Adrenal gland (tissue), 12 donors: Measurements from ENCODE around the gene SOWAHC. TPM values are rescaled to one million over a fixed set of nuclear protein-coding genes. Genes with fewer than 3 reads are reported as not detected.

Source experiments
- DNase-seq, 7 donors: peaks; one replicate each; pipeline ENCODE4 v3.0.0-alpha.2; 2019 to 2020
- H3K27ac ChIP-seq, 5 donors: fragments of 200-600 bp; sonication (generic) in 4 of 5; 1 replicate in 3 of 5; 2 replicates in 2 of 5; pipeline versions ENCODE4 v1.5.1 to v1.8.0; 2016 to 2020; ENCODE audit warnings: mild to moderate bottlenecking in 1 of 5
- H3K27me3 ChIP-seq: fragments of 200-600 bp; 2 replicates; pipeline ENCODE4 v1.8.0; 2021
- H3K36me3 ChIP-seq, 2 donors: fragments of 200-600 bp; replicated peaks in 1 of 2; 1 replicate in 1 of 2; 2 replicates in 1 of 2; pipeline versions ENCODE4 v1.5.1 to v1.8.0; 2018 to 2022
- H3K4me1 ChIP-seq, 2 donors: fragments of 200-600 bp; replicated peaks in 1 of 2; 1 replicate in 1 of 2; 2 replicates in 1 of 2; pipeline versions ENCODE4 v1.5.1 to v1.8.0; 2018 to 2021
- H3K4me3 ChIP-seq, 4 donors: fragments of 200-600 bp; sonication (generic) in 3 of 4; one replicate each; pipeline ENCODE4 v1.5.1; 2016 to 2018
- H3K9me3 ChIP-seq, 3 donors: fragments of 200-600 bp; sonication (generic) in 1 of 3; replicated peaks in 1 of 3; 1 replicate in 2 of 3; 2 replicates in 1 of 3; pipeline versions ENCODE4 v1.5.1 to v1.8.0; 2016 to 2021
- CTCF ChIP-seq, 6 experiments: fragments of 450-650 bp in 4 of 6; fragments of 200-600 bp in 2 of 6; sonication (generic) in 1 of 6; IDR thresholded peaks; 1 replicate in 5 of 6; 2 replicates in 1 of 6; pipeline versions ENCODE4 v1.5.1 to v1.8.0; 2016 to 2021; ENCODE audit warnings: antibody characterized with exemption in 6 of 6, mild to moderate bottlenecking in 2 of 6, moderate library complexity in 1 of 6
- POLR2A ChIP-seq, 2 donors: fragments of 450-650 bp; IDR thresholded peaks; one replicate each; pipeline ENCODE4 v1.6.1; 2017; ENCODE audit warnings: antibody characterized with exemption in 2 of 2, mild to moderate bottlenecking in 2 of 2, moderate library complexity in 1 of 2
- WGBS, 4 donors: extraction: QIAGEN DNeasy Blood & Tissue Kit in 2 of 4; methylation state at CpG; one replicate each; pipeline versions ENCODE4 v1.1.5 to v1.1.7; 2013 to 2017; 5-methylcytosine and 5-hydroxymethylcytosine counted together
- intact Hi-C, 2 donors: fragments of 100-400 bp; cut with DNase I; formaldehyde crosslinking; loops; one replicate each; pipeline versions ENCODE4 v1.14.1 to v1.15.0; 2022 to 2023
- polyA plus RNA-seq, 3 donors: library from polyadenylated mRNA; stranded (reverse); fragments of 200-250 nt in 2 of 3; fragments of 350-450 nt in 1 of 3; fragmentation: Illumina TruSeq in 1 of 3; extraction: RNeasy Lipid Tissue Mini Kit (QIAGEN cat#74804) in 1 of 3; gene quantifications; one replicate each; pipeline ENCODE4 v1.2.3, GENCODE V29; 2013 to 2014
- total RNA-seq, 9 donors: library from RNA; depleted of rRNA in 4 of 9; stranded (reverse); fragments of >200 nt in 4 of 9; fragments of 120-200 nt in 1 of 9; fragmentation: NEBNext Ultra II Directional in 1 of 9; extraction: Animal tissue kit (Norgen Biotek cat#: 25700) in 1 of 9; gene quantifications; one replicate each; pipeline versions ENCODE4 v1.1.0 to v1.2.4, GENCODE V29; 2013 to 2023
- donor health status: healthy with polysubstance abuse.
- donor health status: Bipolar disorder and iron deficiency.
- donor health status: DM: yes; HTN: yes; CAD: no.
- donor health status: DM: no; HTN: no; CAD: no.
- donor health status: DM: no; HTN: no; CAD: no.
- donor health status: DM: yes; HTN: yes; CAD: no.

SOWAHC gene
- total and polyA plus RNA-seq, 12 donors: 2.2 to 15.5 (median 7.6) TPM

- Histone ChIP-seq H3K4me3 (no peak overlapping the region), H3K27me3 (no peaks in the 10 kb centered on the region), H3K4me1 (no peaks in the 10 kb centered on the region), H3K27ac (no peak overlapping the region), H3K36me3 (no peaks in the 10 kb centered on the region), H3K9me3 (no peaks in the 10 kb centered on the region)
- 85 to 94% (median 90%) methylated on average over 19 of the region's 19 CpGs for WGBS, 4 donors
- intact Hi-C loops: no loop called here
- TF ChIP-seq POLR2A (IDR thresholded peaks at IDR 0.05): no peak
- TF ChIP-seq CTCF (IDR thresholded peaks at IDR 0.05): no peak
- DNase-seq: no peak
Measured at GRCh38 chr2:109630441-109631430, 16.6 kb downstream of the SOWAHC start.

GRCh38 chr2:109631741-109632140, 17.6 kb downstream of the SOWAHC start:
- Histone ChIP-seq H3K4me1 (no peaks in the 10 kb centered on the region), H3K9me3 (no peaks in the 10 kb centered on the region), H3K4me3 (no peak overlapping the region), H3K27ac (no peak overlapping the region), H3K27me3 (no peaks in the 10 kb centered on the region), H3K36me3 (no peaks in the 10 kb centered on the region)
- DNase-seq: no peak
- no peak for TF ChIP-seq CTCF (IDR thresholded peaks at IDR 0.05)
- TF ChIP-seq POLR2A (IDR thresholded peaks at IDR 0.05): no peak
- intact Hi-C loops: no loop called here
- 54 to 69% (median 58%) methylated on average over 3 of the region's 3 CpGs for WGBS, 4 donors

GRCh38 chr2:109632158-109632789, 18.1 kb downstream of the SOWAHC start:
- 82 to 87% (median 85%) methylated on average over 13 to 14 of the region's 14 CpGs for WGBS, 4 donors
- no peaks in the 10 kb centered on the region for H3K9me3 ChIP-seq
- no peak for TF ChIP-seq POLR2A (IDR thresholded peaks at IDR 0.05)
- TF ChIP-seq CTCF (IDR thresholded peaks at IDR 0.05): no peak
- H3K27me3 ChIP-seq: no peaks in the 10 kb centered on the region
- no peak overlapping the region for H3K27ac ChIP-seq
- no peak for DNase-seq
- no peaks in the 10 kb centered on the region for H3K36me3 ChIP-seq
- no peaks in the 10 kb centered on the region for H3K4me1 ChIP-seq
- intact Hi-C loops: no loop called here
- no peak overlapping the region for H3K4me3 ChIP-seq

GRCh38 chr2:109633284-109633961, 19.3 kb downstream of the SOWAHC start:
- 86 to 92% (median 90%) methylated on average over 9 to 10 of the region's 10 CpGs for WGBS, 4 donors
- intact Hi-C loops: no loop called here

More at GRCh38 chr2:109633284-109633961, 19.3 kb downstream of the SOWAHC start:
- H3K9me3 ChIP-seq: no peaks in the 10 kb centered on the region
- H3K36me3 ChIP-seq: no peaks in the 10 kb centered on the region
- peaks cover 0 to 8% of the 10 kb centered on the region in 2 donors for H3K4me1 ChIP-seq
- H3K27me3 ChIP-seq: no peaks in the 10 kb centered on the region
- no peak for TF ChIP-seq POLR2A (IDR thresholded peaks at IDR 0.05)
- no peak for TF ChIP-seq CTCF (IDR thresholded peaks at IDR 0.05)
- peak in 1 of 7 donors; percentile 9 for DNase-seq
- H3K27ac ChIP-seq: no peak overlapping the region
- H3K4me3 ChIP-seq: no peak overlapping the region
